ENCODE measurements around the gene TEAD1.

GRCh38 chr11:12991426-12991825, 317.2 kb downstream of the TEAD1 start:
- TF ChIP-seq EP300 (IDR thresholded peaks at IDR 0.05) (no peak), POLR2AphosphoS5 (IDR thresholded peaks at IDR 0.05) (no peak), CTCF (IDR thresholded peaks at IDR 0.05) (no peak), POLR2A (IDR thresholded peaks at IDR 0.05) (no peak)

Measured in gastroesophageal sphincter (tissue), 3 donors.